GM12874 (cell line): ENCODE measurements around the gene STEAP1.

ENCODE experiments used
- TF ChIP-seq, protein P1 (sequence below): IDR thresholded peaks from 2 replicates; pipeline ENCODE4 v1.5.1; 2011; ENCODE audit warnings: low read depth, mild to moderate bottlenecking, control low read depth, low read length, moderate library complexity; ENCODE audit not compliant: insufficient read depth

The STEAP1 gene

DNA sequence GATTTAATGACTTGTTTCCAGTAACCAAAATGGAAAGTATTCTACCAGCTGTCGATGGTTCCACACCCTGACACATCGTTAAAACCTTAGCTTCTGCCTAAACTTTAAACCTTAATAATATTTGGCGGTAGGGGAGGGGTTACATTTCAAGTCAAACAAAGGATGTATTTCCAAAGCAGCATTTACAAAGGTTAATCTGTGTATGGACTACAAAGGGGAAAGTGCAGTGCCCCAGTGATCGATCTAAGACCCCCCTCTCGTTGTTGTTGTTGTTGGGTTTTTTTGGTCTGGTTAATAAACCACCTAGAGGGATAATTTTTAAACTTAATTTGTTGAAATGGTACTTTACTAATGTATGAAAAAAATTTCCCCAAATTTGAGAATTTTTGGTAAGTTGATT is 56.2 kb downstream of the STEAP1 start:
- TF ChIP-seq, protein P1, sequence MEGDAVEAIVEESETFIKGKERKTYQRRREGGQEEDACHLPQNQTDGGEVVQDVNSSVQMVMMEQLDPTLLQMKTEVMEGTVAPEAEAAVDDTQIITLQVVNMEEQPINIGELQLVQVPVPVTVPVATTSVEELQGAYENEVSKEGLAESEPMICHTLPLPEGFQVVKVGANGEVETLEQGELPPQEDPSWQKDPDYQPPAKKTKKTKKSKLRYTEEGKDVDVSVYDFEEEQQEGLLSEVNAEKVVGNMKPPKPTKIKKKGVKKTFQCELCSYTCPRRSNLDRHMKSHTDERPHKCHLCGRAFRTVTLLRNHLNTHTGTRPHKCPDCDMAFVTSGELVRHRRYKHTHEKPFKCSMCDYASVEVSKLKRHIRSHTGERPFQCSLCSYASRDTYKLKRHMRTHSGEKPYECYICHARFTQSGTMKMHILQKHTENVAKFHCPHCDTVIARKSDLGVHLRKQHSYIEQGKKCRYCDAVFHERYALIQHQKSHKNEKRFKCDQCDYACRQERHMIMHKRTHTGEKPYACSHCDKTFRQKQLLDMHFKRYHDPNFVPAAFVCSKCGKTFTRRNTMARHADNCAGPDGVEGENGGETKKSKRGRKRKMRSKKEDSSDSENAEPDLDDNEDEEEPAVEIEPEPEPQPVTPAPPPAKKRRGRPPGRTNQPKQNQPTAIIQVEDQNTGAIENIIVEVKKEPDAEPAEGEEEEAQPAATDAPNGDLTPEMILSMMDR, result no peak

DNA sequence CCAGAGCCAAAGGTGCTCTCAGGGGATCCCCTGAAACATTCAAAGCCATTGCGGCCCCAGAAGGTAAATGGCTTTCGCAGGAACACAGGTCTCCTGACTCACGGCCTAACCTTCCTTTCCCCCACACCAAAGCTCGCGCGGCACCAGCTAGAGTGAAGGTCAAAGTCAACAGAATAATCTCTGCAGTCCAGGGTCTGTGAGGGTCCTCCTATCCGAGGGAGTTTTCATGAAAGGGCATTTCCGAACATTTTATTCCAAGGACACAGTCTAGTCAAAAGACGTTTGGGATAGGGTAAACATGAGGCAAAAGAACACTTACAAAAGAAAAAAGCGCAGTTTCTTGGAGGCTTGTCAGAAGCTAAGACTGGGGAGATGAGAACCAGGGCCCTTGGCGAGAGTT is 56.7 kb downstream of the STEAP1 start:
- TF ChIP-seq, protein P1, result no peak

DNA sequence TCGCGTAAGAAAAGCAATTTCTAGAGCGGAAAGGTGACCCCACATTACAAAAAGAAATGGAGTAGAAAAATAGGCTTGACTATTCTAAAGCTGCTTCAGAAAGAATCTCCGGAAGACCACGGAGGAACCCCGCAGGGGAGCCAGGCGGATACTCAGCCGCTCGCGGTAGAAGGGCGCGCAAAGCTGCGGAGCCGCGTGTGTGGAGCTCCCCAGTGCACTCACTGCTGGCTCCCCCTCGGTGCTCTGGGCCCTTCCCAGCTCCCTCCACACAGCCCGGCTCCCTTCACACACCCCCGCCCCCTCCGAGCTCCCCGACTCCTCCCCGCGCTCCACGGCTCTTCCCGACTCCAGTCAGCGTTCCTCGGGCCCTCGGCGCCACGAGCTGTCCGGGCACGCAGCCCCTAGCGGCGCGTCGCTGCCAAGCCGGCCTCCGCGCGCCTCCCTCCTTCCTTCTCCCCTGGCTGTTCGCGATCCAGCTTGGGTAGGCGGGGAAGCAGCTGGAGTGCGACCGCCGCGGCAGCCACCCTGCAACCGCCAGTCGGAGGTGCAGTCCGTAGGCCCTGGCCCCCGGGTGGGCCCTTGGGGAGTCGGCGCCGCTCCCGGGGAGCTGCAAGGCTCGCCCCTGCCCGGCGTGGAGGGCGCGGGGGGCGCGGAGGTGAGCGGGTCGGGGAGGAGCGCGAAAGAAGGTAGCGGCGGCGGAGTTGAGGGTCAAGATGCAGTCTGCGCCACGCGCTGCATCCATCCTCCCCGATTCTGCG is 57.3 kb downstream of the STEAP1 start, which contains the start of gene STEAP2:
Gene STEAP2 (plus strand): TSS at position 350 of the 758 bp plus-strand sequence. CDS start 13,343 bp downstream, outside the sequence.
- TF ChIP-seq, protein P1, result peak; percentile 80

DNA sequence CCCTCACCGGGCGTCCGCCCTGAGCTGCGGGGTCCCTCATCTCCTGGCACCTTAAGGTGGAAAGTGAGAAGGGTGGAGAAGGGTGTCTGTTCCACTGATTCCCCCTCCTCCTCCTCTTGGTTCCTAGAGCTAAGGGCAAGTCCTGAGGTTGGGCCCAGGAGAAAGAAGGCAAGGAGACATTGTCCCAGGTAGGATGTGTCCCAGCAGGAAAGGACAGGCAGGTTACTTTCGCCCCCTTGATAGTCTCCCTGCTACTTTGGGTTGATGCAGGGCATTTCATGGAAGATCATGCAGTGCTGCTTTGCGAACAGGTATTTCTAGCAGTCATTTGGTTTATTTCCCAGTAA is 57.9 kb downstream of the STEAP1 start:
- TF ChIP-seq, protein P1, result no peak

DNA sequence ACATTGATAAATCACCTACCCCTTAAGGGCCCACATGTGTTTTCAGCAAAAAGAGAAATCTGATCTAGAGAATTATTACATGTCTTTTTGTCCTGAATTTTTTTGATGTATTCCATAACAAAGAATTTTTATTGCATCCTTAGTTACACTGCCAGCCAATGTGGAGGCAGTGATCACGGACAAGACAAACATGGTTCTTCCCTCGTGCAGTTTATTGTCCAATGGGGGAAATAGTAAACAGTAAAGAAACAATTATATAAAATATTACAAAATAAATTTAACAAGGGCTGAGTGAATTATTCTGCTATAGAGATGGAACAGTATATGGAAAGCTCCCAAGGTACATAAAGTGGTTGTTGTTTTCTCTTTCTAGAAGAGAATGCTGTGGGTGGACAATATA is 59.3 kb downstream of the STEAP1 start:
- TF ChIP-seq, protein P1, result no peak
